Activated naive CD8-positive, alpha-beta T cell treated with anti-CD3 and anti-CD28 coated beads, Interleukin-2, amount 50 U/mL, for 16 hours (primary cell): ENCODE data around the gene C2orf74.

Experiments used
- DNase-seq: peaks from one replicate; pipeline ENCODE4 v3.0.0-alpha.2; 2020; ENCODE audit warnings: low read depth, low spot score

Gene C2orf74

DNA sequence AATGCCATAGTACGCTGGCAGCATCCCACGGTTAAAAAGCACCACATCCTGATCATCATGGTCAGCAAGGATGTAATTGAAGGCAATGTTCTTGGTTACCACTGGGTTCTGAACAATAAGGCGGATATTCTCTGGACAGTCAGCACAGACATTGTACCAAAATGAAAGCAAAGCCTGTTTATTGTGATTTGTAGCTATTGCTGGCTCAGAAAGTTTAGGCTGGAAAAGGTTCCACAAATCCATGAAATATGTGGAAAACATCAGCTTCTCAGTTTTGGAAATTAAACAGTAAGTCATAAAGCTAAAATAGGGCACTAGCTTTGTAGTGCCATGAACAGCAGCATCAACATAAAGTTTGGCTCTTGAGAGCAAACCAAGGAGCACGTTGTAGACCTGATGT, 52.2 kb downstream of the C2orf74 start:
- DNase-seq: no peak
